ENCODE data around the gene DMAC1.

DNA sequence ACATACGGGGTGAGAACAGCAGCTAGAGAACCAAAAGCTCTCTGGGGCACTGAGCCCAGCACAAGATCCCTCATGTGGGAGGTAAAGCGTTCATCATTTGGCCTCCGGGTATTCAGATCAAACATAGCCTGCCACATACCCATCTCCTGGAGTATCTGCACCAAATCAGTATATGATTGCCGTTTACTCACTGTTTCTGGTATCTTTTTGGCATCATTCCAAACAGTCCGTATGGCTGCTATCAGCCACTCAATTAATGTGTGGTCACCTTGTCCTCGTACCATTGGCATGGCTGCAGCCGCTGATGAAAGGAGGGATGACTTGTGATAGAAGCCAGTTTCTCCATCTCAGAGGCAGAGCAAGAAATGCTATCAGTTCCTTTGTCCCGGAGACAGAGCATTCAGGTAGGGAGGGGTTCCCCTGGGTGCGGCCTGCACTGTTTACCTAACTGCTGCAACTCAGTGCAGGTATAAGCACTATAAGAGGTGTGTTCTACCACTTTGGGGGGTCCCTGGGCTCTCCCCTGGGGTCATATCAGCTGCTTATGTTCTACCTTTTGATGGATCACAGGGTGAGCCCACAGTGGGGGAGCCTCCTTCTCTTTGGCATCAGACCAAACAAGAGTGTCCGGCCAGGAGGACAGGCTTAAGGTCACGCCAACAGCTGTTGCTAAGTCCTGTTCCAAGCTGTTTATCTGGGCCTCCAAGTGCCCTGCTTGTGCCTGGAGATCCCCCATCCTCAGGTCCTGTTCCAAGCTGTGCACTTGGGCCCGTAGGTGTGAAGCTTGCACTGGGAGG lies 9.4 kb downstream of the DMAC1 start:
- TF ChIP-seq CTCF (IDR thresholded peaks at IDR 0.05; ENCODE audit: borderline replicate concordance, extremely low read depth, low read length, poor library complexity, severe bottlenecking) (no peak), EZH2 (IDR thresholded peaks at IDR 0.05; ENCODE audit: borderline replicate concordance, low read depth, low read length, severe bottlenecking) (no peak)

Measured in DND-41 (cell line).